KBM-7 (cell line): ENCODE measurements around the gene SPATA16.
A peak's percentile ranks its signal among the peaks of the same experiment; 100 is the strongest.
"Not testable (repeated sequence)": the region's sequence is repeated elsewhere in the genome, so short reads cannot be mapped to it uniquely, and the experiment has no call there.

Experiments
- DNase-seq: peaks from one replicate; pipeline ENCODE4 v3.0.0-alpha.2; 2015
- in situ Hi-C: fragments of 300-500 bp; cut with MboI; formaldehyde crosslinking; loops from 2 replicates; pipeline ENCODE4 v1.14.3; 2020; ENCODE audit warnings: low sequenced_read_pairs, low pct_unique_long_range_greater_than_20kb, mixed read lengths

The SPATA16 gene

GRCh38 chr3:172973799-172974198 lies 167.2 kb downstream of the SPATA16 start:
- in situ Hi-C loops, result no loop called here

GRCh38 chr3:172972717-172973116 lies 168.3 kb downstream of the SPATA16 start:
- DNase-seq, result no peak
- in situ Hi-C loops, result no loop called here

More at GRCh38 chr3:172973799-172974198, 167.2 kb downstream of the SPATA16 start:
- DNase-seq, result no peak

- DNase-seq, result no peak
- in situ Hi-C loops, result no loop called here
Measured at GRCh38 chr3:172972067-172972466, 169.0 kb downstream of the SPATA16 start.

GRCh38 chr3:172968646-172969045 lies 172.4 kb downstream of the SPATA16 start:
- in situ Hi-C loops, result no loop called here
- DNase-seq, result no peak

- in situ Hi-C loops, result no loop called here
- DNase-seq, result no peak
Measured at GRCh38 chr3:172965256-172965655, 175.8 kb downstream of the SPATA16 start.

- DNase-seq, in situ Hi-C loops: not testable (repeated sequence)
Measured at GRCh38 chr3:172960626-172961182, 180.3 kb downstream of the SPATA16 start.

GRCh38 chr3:172958565-172958964 lies 182.5 kb downstream of the SPATA16 start:
- in situ Hi-C loops, result no loop called here
- no peak for DNase-seq

- in situ Hi-C loops, result no loop called here
- DNase-seq, result peak; percentile 74
Measured at GRCh38 chr3:172953571-172953970, 187.5 kb downstream of the SPATA16 start.

GRCh38 chr3:172951511-172951910 lies 189.5 kb downstream of the SPATA16 start:
- in situ Hi-C loops, result no loop called here

GRCh38 chr3:172946061-172946460 lies 195.0 kb downstream of the SPATA16 start:
- in situ Hi-C loops, result no loop called here
- no peak for DNase-seq

More at GRCh38 chr3:172951511-172951910, 189.5 kb downstream of the SPATA16 start:
- no peak for DNase-seq

- no peak for DNase-seq
- in situ Hi-C loops, result no loop called here
Measured at GRCh38 chr3:172939651-172940293, 201.3 kb downstream of the SPATA16 start.

- DNase-seq, result no peak
- in situ Hi-C loops, result no loop called here
Measured at GRCh38 chr3:172938788-172939187, 202.2 kb downstream of the SPATA16 start.

- in situ Hi-C loops, result no loop called here
- no peak for DNase-seq
Measured at GRCh38 chr3:172931746-172932285, 209.2 kb downstream of the SPATA16 start.

- no peak for DNase-seq
- in situ Hi-C loops, result no loop called here
Measured at GRCh38 chr3:172929451-172929850, 211.6 kb downstream of the SPATA16 start.

- in situ Hi-C loops, result no loop called here
- DNase-seq, result no peak
Measured at GRCh38 chr3:172924546-172924945, 216.5 kb downstream of the SPATA16 start.

- DNase-seq, result no peak
- in situ Hi-C loops, result no loop called here
Measured at GRCh38 chr3:172919297-172919683, 221.7 kb downstream of the SPATA16 start.

- DNase-seq, result no peak
- in situ Hi-C loops, result no loop called here
Measured at GRCh38 chr3:172918568-172919296, 222.3 kb downstream of the SPATA16 start.

- no peak for DNase-seq
- in situ Hi-C loops, result no loop called here
Measured at GRCh38 chr3:172918165-172918564, 222.9 kb downstream of the SPATA16 start.

- no peak for DNase-seq
Measured at GRCh38 chr3:172915911-172916514, 225.0 kb downstream of the SPATA16 start.

GRCh38 chr3:172914854-172915253 lies 226.2 kb downstream of the SPATA16 start:
- in situ Hi-C loops, result no loop called here
- DNase-seq, result no peak

More at GRCh38 chr3:172915911-172916514, 225.0 kb downstream of the SPATA16 start:
- in situ Hi-C loops, result no loop called here
